Neuronal stem cell (in vitro differentiated cells): ENCODE results near the gene STRBP.

Experiments
- DNase-seq: peaks from one replicate; pipeline ENCODE4 v3.0.0-alpha.2; 2013; ENCODE audit warnings: low spot score
- H2AFZ ChIP-seq: one replicate; pipeline ENCODE4 v1.6.1; 2013; ENCODE audit warnings: mild to moderate bottlenecking, low read length, inconsistent platforms
- H2AK5ac ChIP-seq: 2 replicates; pipeline ENCODE4 v1.6.1; 2013; ENCODE audit warnings: low read depth, mild to moderate bottlenecking, inconsistent platforms, low read length, moderate library complexity, mixed read lengths
- H2BK120ac ChIP-seq: 2 replicates; pipeline ENCODE4 v1.6.1; 2013; ENCODE audit warnings: low read depth, mild to moderate bottlenecking, inconsistent platforms, low read length, moderate library complexity, mixed read lengths
- H2BK12ac ChIP-seq: one replicate; pipeline ENCODE4 v1.6.1; 2013; ENCODE audit warnings: low read length, inconsistent platforms
- H2BK15ac ChIP-seq: 2 replicates; pipeline ENCODE4 v1.6.1; 2013; ENCODE audit warnings: mild to moderate bottlenecking, low read length, inconsistent platforms, mixed read lengths
- H2BK5ac ChIP-seq: one replicate; pipeline ENCODE4 v1.6.1; 2013; ENCODE audit warnings: inconsistent platforms, mild to moderate bottlenecking, low read length, moderate library complexity
- H3K14ac ChIP-seq: one replicate; pipeline ENCODE4 v1.6.1; 2013; ENCODE audit warnings: low read length, inconsistent platforms
- H3K18ac ChIP-seq: 2 replicates; pipeline ENCODE4 v1.6.1; 2013; ENCODE audit warnings: low read length, inconsistent platforms
- H3K23ac ChIP-seq: 2 replicates; pipeline ENCODE4 v1.6.1; 2013; ENCODE audit warnings: low read depth, mild to moderate bottlenecking, mixed read lengths, low read length, inconsistent platforms; ENCODE audit not compliant: poor library complexity
- H3K27ac ChIP-seq: replicated peaks from 3 replicates; pipeline ENCODE4 v1.5.1; 2013; ENCODE audit warnings: low read length, inconsistent platforms
- H3K27me3 ChIP-seq, 3 experiments: 2 replicates each; pipeline ENCODE4 v1.6.1; 2013; ENCODE audit warnings: low read length in 3 of 3, mild to moderate bottlenecking in 2 of 3, inconsistent platforms in 1 of 3, low read depth in 1 of 3, mixed read lengths in 1 of 3, moderate library complexity in 1 of 3; ENCODE audit not compliant: control insufficient read depth in 3 of 3, insufficient read depth in 3 of 3
- H3K36me3 ChIP-seq, 2 donors: replicated peaks in 1 of 2; 2 replicates each; pipeline ENCODE4 v1.6.1; 2013; ENCODE audit warnings: low read length in 2 of 2; ENCODE audit not compliant: control insufficient read depth in 2 of 2, insufficient read depth in 2 of 2
- H3K4ac ChIP-seq: 2 replicates; pipeline ENCODE4 v1.6.1; 2013; ENCODE audit warnings: inconsistent platforms, mild to moderate bottlenecking, low read length, moderate library complexity
- H3K4me1 ChIP-seq, 2 donors: 1 replicate in 1 of 2; 2 replicates in 1 of 2; pipeline ENCODE4 v1.6.1; 2013; ENCODE audit warnings: low read length in 2 of 2, low read depth in 1 of 2; ENCODE audit not compliant: control insufficient read depth in 2 of 2, insufficient read depth in 1 of 2
- H3K4me2 ChIP-seq: one replicate; pipeline ENCODE4 v1.6.1; 2013; ENCODE audit warnings: mild to moderate bottlenecking, low read length, inconsistent platforms; ENCODE audit not compliant: insufficient read depth, poor library complexity, severe bottlenecking
- H3K4me3 ChIP-seq, 2 donors: 2 replicates each; pipeline ENCODE4 v1.5.1; 2013; ENCODE audit warnings: low read length in 2 of 2, mild to moderate bottlenecking in 2 of 2, inconsistent platforms in 1 of 2, moderate library complexity in 1 of 2
- H3K79me1 ChIP-seq: one replicate; pipeline ENCODE4 v1.6.1; 2013; ENCODE audit warnings: low read depth, mild to moderate bottlenecking, inconsistent platforms, low read length, moderate library complexity
- H3K9ac ChIP-seq: one replicate; pipeline ENCODE4 v1.6.1; 2013; ENCODE audit warnings: mild to moderate bottlenecking, low read depth, low read length, inconsistent platforms; ENCODE audit not compliant: poor library complexity
- H3K9me3 ChIP-seq, 2 donors: replicated peaks in 1 of 2; 2 replicates each; pipeline versions ENCODE3 to v1.6.1; 2013; ENCODE audit warnings: low read length in 2 of 2, mild to moderate bottlenecking in 2 of 2, inconsistent platforms in 1 of 2, low read depth in 1 of 2, mixed read lengths in 1 of 2, moderate library complexity in 1 of 2; ENCODE audit not compliant: control insufficient read depth in 2 of 2, insufficient read depth in 1 of 2
- H4K8ac ChIP-seq: one replicate; pipeline ENCODE4 v1.6.1; 2013; ENCODE audit warnings: low read depth, mild to moderate bottlenecking, inconsistent platforms, low read length, moderate library complexity
- H4K91ac ChIP-seq: one replicate; pipeline ENCODE4 v1.6.1; 2013; ENCODE audit warnings: low read length, low read depth, mild to moderate bottlenecking, inconsistent platforms; ENCODE audit not compliant: poor library complexity
- WGBS, 2 donors: extraction: QIAGEN DNeasy Blood & Tissue Kit; methylation state at CpG; one replicate each; pipeline ENCODE4 v1.1.7; 2013; ENCODE audit warnings: missing lambda C conversion rate in 2 of 2, mixed read lengths in 1 of 2; ENCODE audit not compliant: insufficient read length in 2 of 2, insufficient replicate concordance in 1 of 2; ENCODE audit errors: extremely low coverage in 2 of 2; 5-methylcytosine and 5-hydroxymethylcytosine counted together

STRBP gene

DNA sequence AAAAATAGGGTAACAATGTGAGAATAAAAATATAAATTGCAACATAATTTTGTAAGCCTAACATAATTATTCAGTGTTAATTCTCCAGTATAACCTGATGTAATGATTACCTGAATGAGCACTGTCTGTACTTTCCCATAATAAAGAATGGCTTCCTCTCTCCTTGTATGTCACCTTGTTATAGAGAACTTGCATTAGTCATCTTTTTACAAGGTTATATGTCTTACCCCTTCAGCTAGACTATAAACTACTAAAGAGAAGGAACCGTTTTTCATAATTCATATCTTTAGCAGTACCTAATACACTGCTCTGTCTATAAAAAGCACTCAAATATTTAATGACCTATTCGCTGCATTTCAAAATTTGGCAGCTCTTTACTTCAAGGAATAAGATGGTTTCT, 19.8 kb downstream of the STRBP start:
- H3K18ac ChIP-seq: no peak overlapping the region

DNA sequence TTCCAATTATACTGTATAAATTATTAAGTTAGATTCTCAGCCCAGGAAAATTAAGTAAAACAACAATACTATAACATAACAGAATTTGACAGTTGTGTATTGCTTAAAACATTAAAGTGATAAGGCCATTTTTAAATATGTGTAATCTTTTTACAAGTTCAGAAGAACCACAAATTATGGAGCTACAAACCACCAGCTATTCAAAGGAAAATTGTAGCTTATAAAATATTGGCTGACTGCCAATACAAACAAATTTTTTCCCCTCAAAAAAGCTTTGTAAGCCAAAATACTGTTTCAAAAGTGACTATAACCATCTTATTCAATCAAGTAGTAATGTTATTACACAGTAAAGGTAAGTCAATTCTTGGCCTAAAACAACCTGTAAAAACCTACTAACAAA, 21.9 kb downstream of the STRBP start:
- no peaks in the 10 kb centered on the region for H3K79me1 ChIP-seq
- no peaks in the 10 kb centered on the region for H3K9me3 ChIP-seq
- no peak overlapping the region for H3K14ac ChIP-seq
- no peak overlapping the region for H3K4me3 ChIP-seq
- H4K91ac ChIP-seq: no peak overlapping the region
- no peak overlapping the region for H4K8ac ChIP-seq
- no peak overlapping the region for H3K18ac ChIP-seq
- H2AK5ac ChIP-seq: no peak overlapping the region
- no peak overlapping the region for H2BK12ac ChIP-seq
- H2BK5ac ChIP-seq: no peak overlapping the region
- H2BK15ac ChIP-seq: no peak overlapping the region
- no peak overlapping the region for H3K9ac ChIP-seq
- H3K27me3 ChIP-seq: no peaks in the 10 kb centered on the region
- H3K27ac ChIP-seq: no peak overlapping the region
- H3K4ac ChIP-seq: no peak overlapping the region
- no peak overlapping the region for H3K23ac ChIP-seq
- H2BK120ac ChIP-seq: no peak overlapping the region
- no peak overlapping the region for H3K4me2 ChIP-seq
- no peaks in the 10 kb centered on the region for H3K36me3 ChIP-seq
- no peak for DNase-seq
- no peak overlapping the region for H2AFZ ChIP-seq
- no peaks in the 10 kb centered on the region for H3K4me1 ChIP-seq

More for the DNA sequence above, 19.8 kb downstream of the STRBP start:
- Histone ChIP-seq H3K9ac (no peak overlapping the region), H3K27ac (no peak overlapping the region), H3K27me3 (no peaks in the 10 kb centered on the region), H2BK5ac (no peak overlapping the region), H3K9me3 (peaks cover 0 to 5% of the 10 kb centered on the region in 2 donors), H3K36me3 (no peaks in the 10 kb centered on the region), H2AK5ac (no peak overlapping the region), H3K79me1 (no peaks in the 10 kb centered on the region), H3K4me3 (no peak overlapping the region), H3K14ac (no peak overlapping the region), H4K8ac (no peak overlapping the region), H4K91ac (no peak overlapping the region), H2BK120ac (no peak overlapping the region), H3K4me1 (no peaks in the 10 kb centered on the region), H3K23ac (no peak overlapping the region), H3K4me2 (no peak overlapping the region), H3K4ac (no peak overlapping the region), H2BK12ac (no peak overlapping the region), H2AFZ (no peak overlapping the region), H2BK15ac (no peak overlapping the region)
- no peak for DNase-seq
- WGBS, 2 donors: no CpG with 5 or more reads among the region's 2 CpGs

DNA sequence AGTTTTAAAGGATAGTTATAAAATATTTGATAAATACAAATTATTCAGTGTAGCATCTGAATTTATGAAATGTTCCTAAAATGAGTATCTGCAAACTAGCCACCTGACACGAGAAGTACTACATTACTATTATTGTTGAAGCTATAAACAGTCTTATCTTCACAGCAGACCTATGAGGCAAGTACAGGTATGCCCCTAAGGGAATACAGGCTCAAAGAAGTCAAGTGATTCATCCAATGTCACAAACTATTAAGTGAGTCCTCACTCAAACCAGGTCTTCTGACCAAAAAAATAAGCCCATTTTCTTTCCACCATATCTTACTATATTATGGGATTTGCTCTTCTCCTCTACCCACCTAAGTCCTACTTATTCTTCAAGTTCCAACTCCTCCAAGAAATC, 28.7 kb downstream of the STRBP start:
- WGBS, 2 donors: no CpG with 5 or more reads among the region's 1 CpG
- Histone ChIP-seq H3K79me1 (no peaks in the 10 kb centered on the region), H3K27ac (no peak overlapping the region), H3K23ac (no peak overlapping the region), H3K4me2 (no peak overlapping the region), H2BK120ac (no peak overlapping the region), H3K27me3 (no peaks in the 10 kb centered on the region), H3K36me3 (no peaks in the 10 kb centered on the region), H3K9me3 (no peaks in the 10 kb centered on the region), H3K4me3 (no peak overlapping the region), H2BK15ac (no peak overlapping the region), H3K18ac (no peak overlapping the region), H2BK5ac (no peak overlapping the region), H2BK12ac (no peak overlapping the region), H3K4ac (no peak overlapping the region), H3K4me1 (peaks cover 0 to 2% of the 10 kb centered on the region in 2 donors), H3K9ac (no peak overlapping the region), H4K8ac (no peak overlapping the region), H4K91ac (no peak overlapping the region), H2AK5ac (no peak overlapping the region), H3K14ac (no peak overlapping the region), H2AFZ (no peak overlapping the region)
- DNase-seq: no peak

DNA sequence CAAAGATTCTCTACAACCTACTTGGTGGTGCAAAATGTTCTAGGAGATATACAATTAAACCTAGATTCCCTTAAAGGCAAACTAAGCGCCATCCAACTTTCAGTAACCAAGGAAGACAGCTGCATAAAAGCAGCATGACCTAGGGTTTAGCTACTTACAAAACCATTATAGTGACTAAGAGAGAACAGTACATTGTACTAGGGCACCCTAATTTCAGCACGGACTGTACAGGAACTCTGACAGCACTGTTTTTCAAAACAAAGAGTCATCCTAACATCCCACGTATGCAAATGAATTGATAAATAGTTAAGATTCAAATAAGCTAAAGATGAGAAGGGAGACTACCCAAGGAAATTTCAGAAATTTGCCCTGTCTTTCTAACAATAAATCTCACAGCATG, 30.0 kb downstream of the STRBP start:
- no peak overlapping the region for H3K4ac ChIP-seq
- no peak overlapping the region for H3K23ac ChIP-seq
- H3K27me3 ChIP-seq: no peaks in the 10 kb centered on the region
- H2BK5ac ChIP-seq: no peak overlapping the region
- H3K36me3 ChIP-seq: no peaks in the 10 kb centered on the region
- no peak overlapping the region for H3K14ac ChIP-seq
- H2BK120ac ChIP-seq: no peak overlapping the region
- no peaks in the 10 kb centered on the region for H3K9me3 ChIP-seq
- no peak overlapping the region for H2BK12ac ChIP-seq
- H2BK15ac ChIP-seq: no peak overlapping the region
- no peak overlapping the region for H3K27ac ChIP-seq
- no peak overlapping the region for H3K4me3 ChIP-seq
- no peak for DNase-seq
- no peaks in the 10 kb centered on the region for H3K79me1 ChIP-seq
- no peak overlapping the region for H2AFZ ChIP-seq
- H3K9ac ChIP-seq: no peak overlapping the region
- no peak overlapping the region for H2AK5ac ChIP-seq
- H3K18ac ChIP-seq: no peak overlapping the region
- H4K91ac ChIP-seq: no peak overlapping the region
- H4K8ac ChIP-seq: no peak overlapping the region
- H3K4me1 ChIP-seq: peaks cover 0 to 2% of the 10 kb centered on the region in 2 donors
- no CpG with 5 or more reads among the region's 3 CpGs for WGBS, 2 donors
- no peak overlapping the region for H3K4me2 ChIP-seq
